IMR-90 (cell line): Measurements from ENCODE around the gene PDGFD. TPM values are rescaled to one million over a fixed set of nuclear protein-coding genes. Genes with fewer than 3 reads are reported as not detected.

ENCODE experiments used
- ATAC-seq: fragments of 200-7000 bp; cut with Tn5 transposase; 2 replicates; pipeline ENCODE4 v1.9.1; 2020; ENCODE audit warnings: low read depth, mild to moderate bottlenecking, moderate library complexity
- BruUV-seq: library from RNA; stranded (reverse); fragments of 400-500 nt; replicated peaks from 2 replicates; lab custom pipeline; 2021; lab: Mats Ljungman, UMichigan
- CTCF ChIA-PET: fragments of 300-600 bp; formaldehyde crosslinking; extraction: SDS; loops from one replicate; lab custom pipeline; 2021; ENCODE audit warnings: antibody characterized with exemption; lab: Yijun Ruan, JAX
- POLR2A ChIA-PET: fragments of 300-600 bp; sonication (Branson Sonifier 250); formaldehyde crosslinking; loops from one replicate; lab custom pipeline; 2022; ENCODE audit warnings: antibody characterized with exemption; ENCODE audit not compliant: unreplicated experiment; lab: Charles Lee
- DNase-seq: peaks from one replicate; pipeline ENCODE4 v3.0.0; 2013
- H2AFZ ChIP-seq: replicated peaks from 2 replicates; pipeline ENCODE3; 2013; ENCODE audit warnings: low read length, mild to moderate bottlenecking; ENCODE audit not compliant: poor library complexity
- H2AK5ac ChIP-seq: 2 replicates; pipeline ENCODE4 v1.6.1; 2013; ENCODE audit warnings: low read depth, low read length, inconsistent platforms
- H2AK9ac ChIP-seq: replicated peaks from 2 replicates; pipeline ENCODE3; 2013; ENCODE audit warnings: mild to moderate bottlenecking, low read depth, low read length, moderate library complexity; ENCODE audit not compliant: poor library complexity
- H2BK120ac ChIP-seq: 2 replicates; pipeline ENCODE4 v1.6.1; 2013; ENCODE audit warnings: low read depth, low read length, inconsistent platforms
- H2BK15ac ChIP-seq: 3 replicates; pipeline ENCODE4 v1.6.1; 2013; ENCODE audit warnings: low read depth, low read length, inconsistent platforms
- H2BK20ac ChIP-seq: 2 replicates; pipeline ENCODE4 v1.6.1; 2013; ENCODE audit warnings: low read depth, mild to moderate bottlenecking, inconsistent platforms, low read length, moderate library complexity
- H2BK5ac ChIP-seq: 2 replicates; pipeline ENCODE4 v1.6.1; 2013; ENCODE audit warnings: mild to moderate bottlenecking, low read depth, low read length, inconsistent platforms; ENCODE audit not compliant: poor library complexity, severe bottlenecking
- H3K14ac ChIP-seq: replicated peaks from 2 replicates; pipeline ENCODE4 v1.6.1; 2013; ENCODE audit warnings: low read depth, low read length, inconsistent platforms
- H3K18ac ChIP-seq: 2 replicates; pipeline ENCODE4 v1.6.1; 2013; ENCODE audit warnings: low read depth, low read length, control low read depth
- H3K23ac ChIP-seq: 2 replicates; pipeline ENCODE4 v1.6.1; 2013; ENCODE audit warnings: low read depth, low read length, inconsistent platforms
- H3K27ac ChIP-seq: 2 replicates; pipeline ENCODE4 v1.5.1; 2013; ENCODE audit warnings: mild to moderate bottlenecking, control low read depth, low read length; ENCODE audit not compliant: insufficient read depth
- H3K27me3 ChIP-seq: 2 replicates; pipeline ENCODE4 v1.6.1; 2013; ENCODE audit warnings: low read length; ENCODE audit not compliant: control insufficient read depth, insufficient read depth
- H3K36me3 ChIP-seq: 2 replicates; pipeline ENCODE4 v1.6.1; 2013; ENCODE audit warnings: low read length, mixed read lengths; ENCODE audit not compliant: control insufficient read depth, insufficient read depth
- H3K4ac ChIP-seq: 2 replicates; pipeline ENCODE4 v1.6.1; 2013; ENCODE audit warnings: low read depth, low read length, inconsistent platforms
- H3K4me1 ChIP-seq: 2 replicates; pipeline ENCODE4 v1.6.1; 2013; ENCODE audit warnings: low read length, mixed read lengths; ENCODE audit not compliant: control insufficient read depth, insufficient read depth
- H3K4me2 ChIP-seq: 2 replicates; pipeline ENCODE4 v1.6.1; 2013; ENCODE audit warnings: low read depth, mild to moderate bottlenecking, control low read depth, low read length, moderate library complexity
- H3K4me3 ChIP-seq: 2 replicates; pipeline ENCODE4 v1.5.1; 2013; ENCODE audit warnings: low read depth, mild to moderate bottlenecking, control low read depth, low read length, moderate library complexity; ENCODE audit not compliant: insufficient read depth
- H3K56ac ChIP-seq: 2 replicates; pipeline ENCODE4 v1.6.1; 2013; ENCODE audit warnings: low read length, inconsistent platforms; ENCODE audit not compliant: insufficient read depth; ENCODE audit errors: extremely low read depth
- H3K79me1 ChIP-seq, 2 experiments: 2 replicates each; pipeline ENCODE4 v1.6.1; 2013; ENCODE audit warnings: low read length in 2 of 2, inconsistent platforms in 1 of 2, low read depth in 1 of 2
- H3K9ac ChIP-seq: 2 replicates; pipeline ENCODE4 v1.6.1; 2013; ENCODE audit warnings: low read depth, low read length, control low read depth
- H3K9me1 ChIP-seq: 2 replicates; pipeline ENCODE4 v1.6.1; 2013; ENCODE audit warnings: low read length, inconsistent platforms; ENCODE audit not compliant: insufficient read depth
- H3K9me3 ChIP-seq: 2 replicates; pipeline ENCODE4 v1.6.1; 2013; ENCODE audit warnings: low read length; ENCODE audit not compliant: control insufficient read depth, insufficient read depth
- H4K20me1 ChIP-seq: 2 replicates; pipeline ENCODE4 v1.6.1; 2013; ENCODE audit warnings: low read length, inconsistent platforms; ENCODE audit not compliant: insufficient read depth
- H4K5ac ChIP-seq: 2 replicates; pipeline ENCODE4 v1.6.1; 2013; ENCODE audit warnings: mild to moderate bottlenecking, low read depth, low read length, control low read depth
- H4K8ac ChIP-seq, 2 experiments: 2 replicates each; pipeline ENCODE4 v1.6.1; 2013; ENCODE audit warnings: low read depth in 2 of 2, low read length in 2 of 2, control low read depth in 1 of 2, inconsistent platforms in 1 of 2
- H4K91ac ChIP-seq: 2 replicates; pipeline ENCODE4 v1.6.1; 2013; ENCODE audit warnings: low read depth, low read length, inconsistent platforms; ENCODE audit not compliant: insufficient read depth
- CEBPB ChIP-seq: IDR thresholded peaks from 2 replicates; pipeline ENCODE4 v1.6.1; 2012; ENCODE audit warnings: low read depth, low read length, improper control_type of control experiment
- CTCF ChIP-seq: conservative IDR thresholded peaks from 2 replicates; pipeline ENCODE4 v1.5.1; 2012; ENCODE audit warnings: mild to moderate bottlenecking, low read depth, low read length, improper control_type of control experiment
- FOS ChIP-seq: fragments of 150-350 bp; IDR thresholded peaks from 2 replicates; pipeline ENCODE4 v1.6.1; 2016; ENCODE audit warnings: low read depth, low read length
- MAFK ChIP-seq: IDR thresholded peaks from 2 replicates; pipeline ENCODE4 v1.6.1; 2012; ENCODE audit warnings: low read depth, low read length, improper control_type of control experiment
- MAZ ChIP-seq: IDR thresholded peaks from 2 replicates; pipeline ENCODE4 v1.6.1; 2012; ENCODE audit warnings: low read depth, mild to moderate bottlenecking, low read length, improper control_type of control experiment, moderate library complexity, borderline replicate concordance
- MXI1 ChIP-seq: IDR thresholded peaks from 2 replicates; pipeline ENCODE4 v1.6.1; 2012; ENCODE audit warnings: low read depth, mild to moderate bottlenecking, low read length, moderate library complexity, borderline replicate concordance
- RAD21 ChIP-seq: IDR thresholded peaks from 2 replicates; pipeline ENCODE4 v1.6.1; 2012; ENCODE audit warnings: low read length, improper control_type of control experiment
- USF2 ChIP-seq: fragments of 150-350 bp; IDR thresholded peaks from 2 replicates; pipeline ENCODE4 v1.6.1; 2017; ENCODE audit warnings: mild to moderate bottlenecking, antibody characterized with exemption, low read length, low read depth
- WGBS, 2 experiments: methylation state at CpG; one replicate each; pipeline versions ENCODE4 v1.1.5 to v1.1.7; 2013; ENCODE audit warnings: missing lambda C conversion rate in 2 of 2; ENCODE audit not compliant: insufficient read length in 1 of 2; ENCODE audit errors: extremely low coverage in 2 of 2; 5-methylcytosine and 5-hydroxymethylcytosine counted together
- dilution Hi-C: fragments of 300-500 bp; cut with HindIII; formaldehyde crosslinking; loops from one replicate; pipeline ENCODE4 v1.14.3; 2018; ENCODE audit warnings: low sequenced_read_pairs; ENCODE audit not compliant: unreplicated experiment
- in situ Hi-C: fragments of 300-500 bp; cut with MboI; formaldehyde crosslinking; loops from 3 replicates; pipeline ENCODE4 v1.14.3; 2019; ENCODE audit warnings: low sequenced_read_pairs, inconsistent platforms, mixed read lengths
- intact Hi-C: fragments of 100-400 bp; cut with micrococcal nuclease; formaldehyde crosslinking; loops from 2 replicates; pipeline ENCODE4 v1.10.0; 2022
- polyA plus RNA-seq, 3 experiments: library from polyadenylated mRNA; depleted of rRNA; stranded (reverse); fragments of >200 nt; gene quantifications; 2 replicates each; pipeline ENCODE4 v1.2.3, GENCODE V29; 2012; ENCODE audit warnings: low replicate concordance in 1 of 3
- total RNA-seq: library from RNA; depleted of rRNA; stranded (reverse); fragments of >200 nt; gene quantifications from 2 replicates; pipeline ENCODE4 v1.2.3, GENCODE V29; 2012

PDGFD gene
- total and polyA plus RNA-seq, 2 of the 4 experiments (the other 2 are of a cell fraction) = 2.1 to 3.0 TPM

- no peak overlapping the region for H3K23ac ChIP-seq
- intact Hi-C loops (loop anchor here (5.0 to 10.0 kb wide), 6 partner anchors 238 to 680 kb away; partner anchors contain the start of gene PDGFD), dilution Hi-C loops (no loop called here), in situ Hi-C loops (no loop called here)
- BruUV-seq = no TSS peak
- H4K91ac ChIP-seq = no peak overlapping the region
- WGBS, 2 experiments = no CpG with 5 or more reads among the region's 5 CpGs
- no peak overlapping the region for H2BK5ac ChIP-seq
- H2BK120ac ChIP-seq = no peak overlapping the region
- no peak overlapping the region for H3K18ac ChIP-seq
- H2AK5ac ChIP-seq = no peak overlapping the region
- no peak overlapping the region for H4K8ac ChIP-seq
- H2AK9ac ChIP-seq = no peak overlapping the region
- no peak overlapping the region for H4K5ac ChIP-seq
- no peaks in the 10 kb centered on the region for H3K27me3 ChIP-seq
- peak; percentile 27 for DNase-seq
- H3K27ac ChIP-seq = no peak overlapping the region
- H3K79me1 ChIP-seq = 0 out of 4 replicates have a peak, but pooled peaks cover 0 to 2% of the 10 kb centered on the region in 2 experiments
- no peaks in the 10 kb centered on the region for H3K36me3 ChIP-seq
- no peak overlapping the region for H3K4ac ChIP-seq
- no peaks in the 10 kb centered on the region for H4K20me1 ChIP-seq
- H2BK15ac ChIP-seq = no peak overlapping the region
- CTCF ChIA-PET = no interaction called here
- peaks cover 10% of the 10 kb centered on the region for H3K4me1 ChIP-seq
- no peak for TF ChIP-seq CTCF
- TF ChIP-seq MAZ = no peak
- TF ChIP-seq FOS = no peak
- no peak for TF ChIP-seq CEBPB
- TF ChIP-seq USF2 = no peak
- no peak for TF ChIP-seq RAD21
- TF ChIP-seq MXI1 = no peak
- TF ChIP-seq MAFK = no peak
- H3K56ac ChIP-seq = no peak overlapping the region
- no peak overlapping the region for H2AFZ ChIP-seq
- H2BK20ac ChIP-seq = no peak overlapping the region
- H3K9me3 ChIP-seq = no peaks in the 10 kb centered on the region
- no peak overlapping the region for H3K4me3 ChIP-seq
- no peak overlapping the region for H3K14ac ChIP-seq
- H3K9me1 ChIP-seq = peaks cover 3% of the 10 kb centered on the region
- no peak for ATAC-seq
- H3K4me2 ChIP-seq = no peak overlapping the region
- H3K9ac ChIP-seq = no peak overlapping the region
- POLR2A ChIA-PET = no interaction called here
These were observed 239.6 kb downstream of the PDGFD start for GRCh38 chr11:103924166-103925013.
